ENCODE results near the gene C3orf70.

Gene C3orf70

GRCh38 chr3:185029086-185029485 lies 123.8 kb downstream of the C3orf70 start:
- no peaks in the 10 kb centered on the region for H3K27me3 ChIP-seq (ENCODE audit: insufficient read depth, low read length)
- H3K4me3 ChIP-seq (ENCODE audit: low read depth, low read length) = no peak overlapping the region
- no peak overlapping the region for H3K27ac ChIP-seq (ENCODE audit: low read depth, low read length)
- H3K36me3 ChIP-seq (ENCODE audit: insufficient read depth, low read length) = no peaks in the 10 kb centered on the region
- H2AFZ ChIP-seq (ENCODE audit: low read length, unreplicated experiment) = no peak overlapping the region
- H3K4me1 ChIP-seq (ENCODE audit: control insufficient read depth, insufficient read depth, low read length, unreplicated experiment) = no peaks in the 10 kb centered on the region
- H3K79me2 ChIP-seq (ENCODE audit: control insufficient read depth, insufficient read depth, low read length, unreplicated experiment) = no peaks in the 10 kb centered on the region

DNA sequence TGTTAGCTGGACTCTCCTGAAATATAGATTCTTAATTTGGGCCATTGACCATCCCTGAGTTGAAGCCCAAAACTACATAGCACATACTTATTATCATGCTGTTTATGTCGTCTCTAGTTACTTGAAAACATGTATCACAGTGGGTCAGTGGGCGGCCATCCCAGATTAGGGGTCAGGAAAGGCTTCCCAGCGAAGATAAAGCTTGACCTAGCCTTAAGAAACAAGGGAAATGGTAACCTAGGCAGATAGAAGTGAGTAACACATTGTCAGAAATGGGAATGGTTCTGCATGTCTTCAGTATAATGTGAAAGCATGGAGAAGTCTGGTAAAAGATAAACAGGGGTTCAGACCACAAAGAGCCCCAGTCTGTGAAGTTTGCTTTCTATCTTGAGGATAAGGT lies 124.7 kb downstream of the C3orf70 start:
- H3K79me2 ChIP-seq (ENCODE audit: control insufficient read depth, insufficient read depth, low read length, unreplicated experiment) = no peaks in the 10 kb centered on the region
- H3K27me3 ChIP-seq (ENCODE audit: insufficient read depth, low read length) = no peaks in the 10 kb centered on the region
- no peaks in the 10 kb centered on the region for H3K36me3 ChIP-seq (ENCODE audit: insufficient read depth, low read length)
- no peaks in the 10 kb centered on the region for H3K4me1 ChIP-seq (ENCODE audit: control insufficient read depth, insufficient read depth, low read length, unreplicated experiment)
- no peak overlapping the region for H2AFZ ChIP-seq (ENCODE audit: low read length, unreplicated experiment)
- H3K4me3 ChIP-seq (ENCODE audit: low read depth, low read length) = no peak overlapping the region
- H3K27ac ChIP-seq (ENCODE audit: low read depth, low read length) = no peak overlapping the region
